Stimulated activated CD4-positive, alpha-beta T cell treated with anti-CD3 and anti-CD28 coated beads, Interleukin-2, amount 100 ng/mL, for 48 hours (primary cell): ENCODE measurements around the gene CDKAL1.

Experiments used
- DNase-seq, 2 donors: peaks; one replicate each; pipeline ENCODE4 v3.0.0-alpha.2; 2020

The CDKAL1 gene

GRCh38 chr6:21158149-21158548 is 623.9 kb downstream of the CDKAL1 start:
- no peak for DNase-seq

- DNase-seq = no peak
These were observed 624.6 kb downstream of the CDKAL1 start for GRCh38 chr6:21158873-21159272.

GRCh38 chr6:21159465-21159864 is 625.2 kb downstream of the CDKAL1 start:
- no peak for DNase-seq

DNA sequence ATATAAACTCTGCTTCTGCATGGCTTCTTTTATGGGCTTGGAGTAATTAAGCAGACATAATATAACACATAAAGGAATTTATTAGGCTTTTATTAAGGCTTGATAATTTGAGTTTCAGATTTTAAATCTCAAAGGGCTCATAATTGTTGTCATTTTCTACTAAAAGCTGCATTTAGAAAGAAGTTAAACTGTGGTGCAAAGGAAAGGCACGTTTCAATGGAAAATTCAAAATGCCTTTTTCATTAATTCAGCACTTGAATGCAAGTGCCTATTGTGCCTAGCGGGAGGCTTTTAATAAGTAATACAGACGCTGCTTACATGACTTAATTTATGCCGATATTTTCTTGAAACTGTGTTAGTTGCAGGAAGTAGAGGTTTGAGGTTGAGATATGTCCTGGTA is 627.5 kb downstream of the CDKAL1 start:
- DNase-seq = no peak

DNA sequence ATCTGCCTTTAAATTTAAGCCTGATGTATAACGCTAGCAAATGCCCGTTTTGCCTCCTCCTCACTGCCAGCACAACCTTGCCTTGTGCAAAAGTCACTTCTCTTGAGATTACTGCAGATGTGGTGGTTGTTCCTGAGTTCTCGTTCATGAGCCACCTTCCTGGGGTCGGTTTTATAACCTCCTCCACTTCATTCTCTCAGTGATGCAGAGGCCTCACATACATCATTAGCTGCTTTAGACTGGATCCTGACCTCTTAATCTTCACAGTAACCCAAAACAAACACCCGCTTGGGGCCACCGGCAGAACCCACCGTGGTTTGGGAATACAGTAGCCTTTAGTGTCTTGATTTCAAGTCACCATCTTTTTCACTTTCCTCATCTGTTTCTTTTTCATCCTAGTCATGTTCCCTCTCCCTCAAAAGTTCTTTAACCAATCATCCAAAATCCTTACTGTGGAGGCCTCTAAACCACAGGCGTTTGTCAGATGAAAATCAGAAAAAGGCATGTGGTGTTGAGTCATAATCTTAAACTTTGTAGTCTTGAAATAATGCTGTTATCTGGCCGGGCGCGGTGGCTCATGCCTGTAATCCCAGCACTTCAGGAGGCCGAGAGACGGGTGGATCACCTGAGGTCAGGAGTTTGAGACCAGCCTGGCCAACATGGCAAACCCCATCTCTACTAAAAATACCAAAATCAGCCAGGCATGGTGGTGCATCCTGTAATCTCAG is 629.0 kb downstream of the CDKAL1 start:
- DNase-seq = no peak

DNA sequence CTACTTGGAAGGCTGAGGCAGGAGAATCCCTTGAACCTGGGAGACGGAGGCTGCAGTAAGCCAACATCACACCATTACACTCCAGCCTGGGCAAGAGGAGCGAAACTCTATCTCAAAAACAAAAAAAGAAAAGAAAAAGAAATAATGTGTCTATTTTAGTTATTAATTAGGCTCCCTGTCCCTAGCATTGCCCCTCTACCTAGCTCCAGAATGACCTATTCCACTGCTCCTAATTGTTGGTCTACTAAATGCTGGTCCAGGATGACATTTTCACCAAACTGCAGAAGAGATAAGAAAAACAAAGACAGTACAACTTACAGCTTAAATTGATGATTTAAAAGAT is 629.6 kb downstream of the CDKAL1 start:
- DNase-seq = no peak

- no peak for DNase-seq
These were observed 630.6 kb downstream of the CDKAL1 start for GRCh38 chr6:21164768-21165326.

GRCh38 chr6:21166754-21167153 is 632.5 kb downstream of the CDKAL1 start:
- DNase-seq = no peak

DNA sequence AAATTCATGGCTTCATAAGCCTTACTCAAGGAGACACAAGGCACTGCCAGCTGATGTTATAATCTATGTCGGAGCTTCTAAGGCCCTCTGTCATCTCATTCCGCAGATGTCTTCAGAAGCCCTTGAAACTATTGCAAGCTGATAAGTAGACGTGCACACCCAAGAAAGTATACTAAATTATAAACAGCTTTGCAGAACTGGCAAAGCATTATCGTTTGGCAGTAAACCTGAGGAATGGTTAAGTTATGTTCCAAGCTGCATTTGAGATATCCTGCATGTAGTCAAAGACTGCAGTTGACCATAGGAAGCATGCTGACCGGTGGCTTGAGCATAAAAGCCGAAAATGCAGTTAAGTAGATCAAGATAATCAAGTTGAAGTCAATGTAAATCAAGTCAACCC is 633.5 kb downstream of the CDKAL1 start:
- no peak for DNase-seq

- DNase-seq = no peak
These were observed 637.5 kb downstream of the CDKAL1 start for GRCh38 chr6:21171801-21172200.

DNA sequence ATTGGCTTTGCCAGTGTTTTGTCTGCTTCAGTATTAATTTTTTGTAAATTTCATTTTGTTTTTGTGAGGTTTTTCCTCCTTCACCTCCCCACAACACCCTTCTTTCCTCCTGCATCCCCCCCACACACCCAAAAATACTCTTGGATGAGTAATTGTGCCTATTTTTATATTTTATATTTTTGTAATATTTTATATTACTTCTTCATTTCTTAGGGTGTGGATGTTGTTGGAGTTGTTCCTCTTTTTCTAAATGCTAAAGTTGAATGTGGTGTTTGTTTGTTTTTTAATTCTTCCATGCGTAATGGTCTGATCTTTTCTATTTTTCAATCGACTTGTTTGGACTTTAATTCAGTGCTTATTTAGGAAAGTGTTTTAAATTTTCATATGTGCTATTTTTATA is 638.8 kb downstream of the CDKAL1 start:
- no peak for DNase-seq

DNA sequence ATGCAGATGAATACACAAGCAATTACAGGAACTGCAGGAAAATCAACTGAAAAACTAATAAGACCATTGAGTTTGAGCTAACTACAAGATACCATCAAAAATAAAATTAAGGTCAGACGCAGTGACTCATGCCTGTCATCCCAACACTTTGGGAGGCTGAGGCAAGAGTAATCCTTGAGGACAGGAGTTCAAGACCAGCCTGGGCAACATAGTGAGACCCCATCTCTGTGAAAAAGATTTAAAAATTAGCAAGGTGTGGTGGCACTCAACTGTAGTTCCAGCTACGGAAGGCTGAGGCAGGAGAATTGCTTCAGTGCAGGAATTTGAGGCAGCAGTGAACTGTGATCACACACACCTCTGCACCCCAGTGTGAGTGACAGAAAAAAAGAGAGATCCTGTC is 639.4 kb downstream of the CDKAL1 start:
- no peak for DNase-seq

DNA sequence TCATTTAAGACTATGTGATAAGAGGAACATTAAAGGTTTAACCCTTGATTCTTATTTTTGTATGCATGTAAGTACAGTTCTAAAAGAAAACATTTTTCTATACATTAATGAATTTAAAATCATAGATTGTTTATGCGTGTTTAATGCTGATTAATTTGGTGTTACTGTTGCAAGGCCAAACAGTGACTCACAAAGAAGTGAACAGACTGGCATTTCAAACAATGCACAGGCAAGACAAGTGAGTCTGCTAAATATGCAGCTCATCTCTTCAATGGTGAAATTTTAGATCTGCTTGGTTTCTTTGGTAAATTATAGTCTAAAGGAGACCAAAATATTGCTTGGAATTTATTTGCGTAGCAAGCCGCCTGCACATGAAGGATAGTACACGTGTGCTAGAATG is 641.9 kb downstream of the CDKAL1 start:
- DNase-seq = no peak

DNA sequence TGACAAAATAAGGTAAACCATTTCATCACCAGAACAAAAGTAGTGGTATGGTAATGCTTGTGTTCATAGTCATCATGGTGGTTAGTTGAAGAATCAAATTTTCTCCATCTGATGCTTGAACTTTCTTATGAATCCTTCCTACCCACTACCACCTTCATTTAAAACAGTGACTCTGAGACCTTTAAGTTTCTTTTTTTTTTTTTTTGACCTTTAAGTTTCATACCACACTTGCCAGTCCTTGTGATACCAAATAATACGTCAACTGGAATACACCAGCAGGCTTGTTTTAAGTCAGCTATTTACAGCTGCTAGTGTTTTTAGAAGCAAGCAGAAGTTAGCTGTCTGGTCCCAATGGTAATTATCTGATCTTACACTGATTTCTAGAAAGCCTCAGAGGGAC is 645.9 kb downstream of the CDKAL1 start:
- no peak for DNase-seq

DNA sequence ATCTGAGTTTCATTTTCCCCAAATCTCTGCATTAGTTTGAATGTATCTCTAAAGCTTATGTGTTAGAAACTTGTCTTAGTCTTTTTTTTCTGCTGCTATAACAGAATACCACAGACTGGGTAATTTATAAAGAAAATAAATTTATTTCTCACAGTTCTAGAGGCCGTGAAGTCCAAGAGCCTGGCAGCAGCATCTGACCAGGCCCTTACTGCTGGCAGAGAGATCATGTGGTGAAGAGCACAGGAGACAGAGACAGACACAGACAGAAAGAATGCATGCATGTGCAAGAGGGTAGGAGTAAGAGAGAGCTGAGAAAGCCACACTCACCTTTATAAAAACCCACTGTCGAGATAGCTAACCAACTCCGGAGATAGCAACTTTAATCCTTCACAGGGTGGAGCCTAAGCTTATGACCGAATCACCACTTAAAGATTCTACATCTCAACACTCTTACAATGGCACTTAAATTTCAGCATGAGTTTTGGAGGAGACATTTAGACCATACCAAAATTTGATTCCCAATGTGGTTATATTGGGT is 646.6 kb downstream of the CDKAL1 start:
- no peak for DNase-seq

- no peak for DNase-seq
These were observed 647.6 kb downstream of the CDKAL1 start for GRCh38 chr6:21181866-21182265.

- no peak for DNase-seq
These were observed 648.3 kb downstream of the CDKAL1 start for GRCh38 chr6:21182589-21182988.

GRCh38 chr6:21185861-21186478 is 651.7 kb downstream of the CDKAL1 start:
- DNase-seq = no peak

GRCh38 chr6:21186479-21187055 is 652.3 kb downstream of the CDKAL1 start:
- no peak for DNase-seq

DNA sequence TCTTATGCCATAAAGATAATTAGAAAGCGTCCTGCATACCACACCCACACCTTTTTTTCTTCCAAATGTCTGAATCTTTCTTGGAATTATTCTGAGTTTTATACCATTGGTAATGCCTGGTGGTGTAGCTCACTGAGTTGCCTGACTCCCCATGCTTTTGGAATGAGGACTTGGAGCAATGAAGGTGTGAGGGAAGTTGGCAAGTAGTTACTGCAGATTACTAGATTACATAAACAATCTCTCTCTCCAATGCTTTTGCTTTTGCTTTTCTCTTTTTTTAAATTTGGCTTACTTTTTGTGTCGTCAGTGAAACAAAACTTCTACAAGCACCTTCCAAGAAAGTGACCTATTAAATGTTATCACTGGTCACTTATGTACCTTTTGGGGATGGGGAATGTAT is 653.2 kb downstream of the CDKAL1 start:
- DNase-seq = no peak

- no peak for DNase-seq
These were observed 654.4 kb downstream of the CDKAL1 start for GRCh38 chr6:21188505-21189223.

DNA sequence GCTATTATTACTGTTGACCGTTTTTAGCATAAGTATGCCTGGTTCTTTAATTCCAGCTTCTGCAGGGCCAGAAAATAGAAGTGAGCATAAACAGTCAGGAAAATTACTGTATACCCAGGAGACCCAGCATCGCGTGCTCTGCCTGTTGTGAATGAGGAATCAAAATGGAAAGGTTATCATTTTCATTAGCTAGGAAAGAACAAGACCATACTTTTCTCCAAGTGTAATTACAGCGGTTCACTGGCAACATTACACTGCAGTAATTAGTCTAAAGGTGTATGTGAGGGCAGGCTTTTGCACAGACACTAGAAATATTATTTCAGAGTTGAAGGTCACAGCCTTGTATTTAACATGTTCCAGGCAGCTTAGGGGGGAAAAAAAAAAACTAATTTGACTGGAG is 655.5 kb downstream of the CDKAL1 start:
- DNase-seq = no peak

DNA sequence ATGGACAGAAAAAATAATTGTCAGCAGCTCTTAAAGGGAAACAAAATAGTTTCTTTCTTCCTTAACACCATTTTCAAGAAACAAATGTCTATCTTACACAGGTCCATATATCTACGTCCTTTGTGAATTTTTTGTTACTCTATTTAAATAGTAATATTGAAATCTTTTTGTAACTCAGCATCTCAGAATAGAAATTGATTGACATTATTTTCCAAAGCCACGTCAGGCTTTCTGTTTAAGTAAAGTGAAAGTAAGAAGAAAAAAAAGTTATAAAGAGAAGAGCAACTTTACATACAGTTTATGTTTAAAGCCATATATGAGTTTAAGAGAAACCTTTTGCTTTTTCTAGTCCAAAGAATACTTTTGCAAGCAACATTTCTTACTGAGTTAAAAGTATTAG is 656.4 kb downstream of the CDKAL1 start:
- DNase-seq = no peak
